ENCODE data around the gene ATAD3A.

The ATAD3A gene

DNA sequence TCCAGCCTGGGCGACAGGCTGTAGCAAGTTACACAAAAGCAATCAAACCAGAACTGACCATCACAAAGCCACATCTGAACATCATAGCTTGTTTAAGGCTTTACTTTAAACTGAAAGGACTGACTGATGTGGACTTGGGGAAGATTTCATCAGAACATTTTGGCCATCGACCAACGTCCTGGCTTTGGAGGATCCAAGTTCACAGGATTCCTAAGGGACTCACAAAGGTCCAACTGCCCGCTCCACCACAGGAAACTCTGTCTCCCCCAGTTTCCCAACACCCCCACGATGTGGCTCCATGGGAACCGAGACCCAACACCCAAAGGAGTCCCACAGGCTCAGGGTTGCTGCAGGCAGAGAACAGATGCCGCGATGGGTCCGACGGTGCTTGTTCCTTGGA is 53.4 kb downstream of the ATAD3A start:
- no peak overlapping the region for H3K4me3 ChIP-seq (ENCODE audit: low read depth, low read length)
- TF ChIP-seq, protein P1, sequence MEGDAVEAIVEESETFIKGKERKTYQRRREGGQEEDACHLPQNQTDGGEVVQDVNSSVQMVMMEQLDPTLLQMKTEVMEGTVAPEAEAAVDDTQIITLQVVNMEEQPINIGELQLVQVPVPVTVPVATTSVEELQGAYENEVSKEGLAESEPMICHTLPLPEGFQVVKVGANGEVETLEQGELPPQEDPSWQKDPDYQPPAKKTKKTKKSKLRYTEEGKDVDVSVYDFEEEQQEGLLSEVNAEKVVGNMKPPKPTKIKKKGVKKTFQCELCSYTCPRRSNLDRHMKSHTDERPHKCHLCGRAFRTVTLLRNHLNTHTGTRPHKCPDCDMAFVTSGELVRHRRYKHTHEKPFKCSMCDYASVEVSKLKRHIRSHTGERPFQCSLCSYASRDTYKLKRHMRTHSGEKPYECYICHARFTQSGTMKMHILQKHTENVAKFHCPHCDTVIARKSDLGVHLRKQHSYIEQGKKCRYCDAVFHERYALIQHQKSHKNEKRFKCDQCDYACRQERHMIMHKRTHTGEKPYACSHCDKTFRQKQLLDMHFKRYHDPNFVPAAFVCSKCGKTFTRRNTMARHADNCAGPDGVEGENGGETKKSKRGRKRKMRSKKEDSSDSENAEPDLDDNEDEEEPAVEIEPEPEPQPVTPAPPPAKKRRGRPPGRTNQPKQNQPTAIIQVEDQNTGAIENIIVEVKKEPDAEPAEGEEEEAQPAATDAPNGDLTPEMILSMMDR (IDR thresholded peaks at IDR 0.05; ENCODE audit: borderline replicate concordance, insufficient read depth, low read depth, low read length): no peak

DNA sequence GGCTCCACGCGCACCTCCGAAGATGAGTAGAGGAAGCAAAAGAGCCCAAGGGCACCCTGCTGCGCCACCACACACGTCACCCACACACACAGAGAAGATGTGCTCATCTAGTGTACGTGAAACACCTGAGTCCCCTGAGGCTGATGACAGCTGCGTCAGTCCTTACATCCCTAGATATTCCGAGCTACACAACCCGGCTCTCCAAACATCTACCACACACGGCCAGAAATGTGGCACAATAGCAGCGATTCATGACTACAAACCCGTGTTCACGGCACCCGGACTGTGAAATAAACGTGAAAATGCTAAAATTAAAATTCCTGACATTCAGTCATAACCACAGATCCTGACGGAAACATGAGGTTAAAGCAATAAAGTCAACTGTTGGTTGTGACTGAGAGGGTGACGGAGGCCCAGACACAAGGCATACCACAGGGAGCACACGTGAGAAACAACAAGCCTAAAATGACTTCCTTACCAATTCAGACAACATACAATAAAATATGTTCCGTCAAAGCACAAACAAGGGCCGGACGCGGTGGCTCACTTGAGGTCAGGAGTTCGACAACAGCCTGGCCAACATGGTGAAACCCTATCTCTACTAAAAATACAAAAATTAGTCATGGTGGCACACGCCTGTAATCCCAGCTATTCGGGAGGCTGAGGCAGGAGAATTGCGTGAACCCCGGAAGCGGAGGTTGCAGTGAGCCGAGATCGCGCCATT is 55.4 kb downstream of the ATAD3A start:
- no peak overlapping the region for H3K4me3 ChIP-seq (ENCODE audit: low read depth, low read length)
- TF ChIP-seq, protein P1 (IDR thresholded peaks at IDR 0.05; ENCODE audit: borderline replicate concordance, insufficient read depth, low read depth, low read length): no peak

DNA sequence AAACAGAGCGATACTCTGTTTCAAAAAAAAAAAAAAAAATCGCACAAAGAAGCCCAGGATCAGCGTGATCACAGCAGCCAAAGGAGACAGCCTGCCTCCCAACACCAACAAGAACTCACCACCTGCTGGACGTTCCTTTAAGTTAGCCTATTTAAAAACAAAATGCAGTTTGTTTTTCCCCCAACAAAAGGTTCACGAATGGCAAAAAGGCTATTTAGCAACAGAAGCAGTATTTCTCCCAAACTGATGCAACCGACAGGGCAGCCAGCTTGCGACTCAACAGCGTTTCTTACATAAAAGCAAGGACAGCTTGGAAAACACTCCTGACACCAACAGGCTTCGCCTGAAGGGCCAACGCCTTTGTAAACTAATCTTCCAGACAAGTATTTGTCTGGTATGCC is 55.9 kb downstream of the ATAD3A start:
- H3K4me3 ChIP-seq (ENCODE audit: low read depth, low read length): no peak overlapping the region
- TF ChIP-seq, protein P1 (IDR thresholded peaks at IDR 0.05; ENCODE audit: borderline replicate concordance, insufficient read depth, low read depth, low read length): no peak

DNA sequence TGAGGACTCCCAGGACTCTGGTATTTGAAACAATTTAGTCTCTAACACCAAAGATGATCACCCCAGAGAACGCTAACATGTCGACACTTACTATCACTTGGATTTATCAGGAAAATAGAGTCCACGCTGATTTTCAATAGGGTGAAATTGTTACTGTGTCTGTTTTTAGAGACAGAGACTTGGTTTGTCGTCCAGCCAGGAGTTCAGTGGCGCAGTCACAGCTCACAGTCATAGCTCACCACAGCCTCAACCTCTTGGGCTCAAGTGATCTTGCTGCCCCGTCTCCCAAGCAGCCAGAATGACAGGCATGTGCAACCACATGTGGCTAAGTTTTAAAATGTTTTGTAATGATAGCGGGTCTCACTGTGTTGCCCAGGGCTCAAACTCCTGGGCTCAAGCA is 57.4 kb downstream of the ATAD3A start:
- TF ChIP-seq, protein P1 (IDR thresholded peaks at IDR 0.05; ENCODE audit: borderline replicate concordance, insufficient read depth, low read depth, low read length): no peak
- H3K4me3 ChIP-seq (ENCODE audit: low read depth, low read length): no peak overlapping the region

DNA sequence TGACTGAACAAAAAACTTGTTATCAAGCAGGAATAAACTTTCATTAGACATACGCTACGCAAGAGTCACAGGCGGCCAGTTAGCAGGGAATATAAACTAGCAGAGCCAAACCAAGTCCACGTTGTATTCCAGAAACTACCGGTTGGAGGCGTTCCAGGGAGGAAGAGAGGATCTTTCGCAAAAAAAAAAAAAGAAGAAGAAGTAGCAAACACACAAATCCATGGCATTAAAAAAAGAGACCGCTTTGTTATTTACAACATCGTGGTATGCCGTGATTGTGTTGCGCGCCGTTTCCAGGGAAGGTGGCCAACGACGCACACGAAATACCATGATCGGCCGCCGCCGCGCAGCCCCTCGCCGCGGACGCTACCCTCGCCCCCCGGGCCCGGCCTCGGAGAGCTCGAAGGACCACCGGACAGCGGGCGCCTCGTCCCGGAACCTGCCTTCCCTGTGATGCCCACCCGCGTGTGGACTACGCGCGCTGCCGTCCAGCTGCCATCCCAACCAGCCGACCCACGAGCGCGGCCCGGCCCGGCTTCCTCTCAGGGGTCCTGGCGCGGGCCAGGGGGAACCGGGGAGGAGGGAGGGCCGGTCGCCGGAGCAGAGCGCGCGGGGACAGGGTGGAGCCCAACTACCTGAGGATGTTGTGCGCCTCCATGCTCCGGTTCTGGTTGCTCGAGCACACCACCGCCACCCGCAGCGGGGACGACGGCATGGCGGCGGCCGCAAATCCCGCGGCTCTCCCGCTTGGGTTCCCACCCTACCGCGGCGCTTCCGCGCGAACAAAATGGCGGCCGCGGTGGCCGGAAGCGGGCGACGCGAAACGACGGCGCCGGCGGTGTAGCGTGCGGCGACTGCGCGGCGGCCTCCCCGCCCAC is 62.1 kb downstream of the ATAD3A start:
- H3K4me3 ChIP-seq (ENCODE audit: low read depth, low read length): peak overlapping the region; percentile 99
- TF ChIP-seq, protein P1 (IDR thresholded peaks at IDR 0.05; ENCODE audit: borderline replicate concordance, insufficient read depth, low read depth, low read length): no peak

DNA sequence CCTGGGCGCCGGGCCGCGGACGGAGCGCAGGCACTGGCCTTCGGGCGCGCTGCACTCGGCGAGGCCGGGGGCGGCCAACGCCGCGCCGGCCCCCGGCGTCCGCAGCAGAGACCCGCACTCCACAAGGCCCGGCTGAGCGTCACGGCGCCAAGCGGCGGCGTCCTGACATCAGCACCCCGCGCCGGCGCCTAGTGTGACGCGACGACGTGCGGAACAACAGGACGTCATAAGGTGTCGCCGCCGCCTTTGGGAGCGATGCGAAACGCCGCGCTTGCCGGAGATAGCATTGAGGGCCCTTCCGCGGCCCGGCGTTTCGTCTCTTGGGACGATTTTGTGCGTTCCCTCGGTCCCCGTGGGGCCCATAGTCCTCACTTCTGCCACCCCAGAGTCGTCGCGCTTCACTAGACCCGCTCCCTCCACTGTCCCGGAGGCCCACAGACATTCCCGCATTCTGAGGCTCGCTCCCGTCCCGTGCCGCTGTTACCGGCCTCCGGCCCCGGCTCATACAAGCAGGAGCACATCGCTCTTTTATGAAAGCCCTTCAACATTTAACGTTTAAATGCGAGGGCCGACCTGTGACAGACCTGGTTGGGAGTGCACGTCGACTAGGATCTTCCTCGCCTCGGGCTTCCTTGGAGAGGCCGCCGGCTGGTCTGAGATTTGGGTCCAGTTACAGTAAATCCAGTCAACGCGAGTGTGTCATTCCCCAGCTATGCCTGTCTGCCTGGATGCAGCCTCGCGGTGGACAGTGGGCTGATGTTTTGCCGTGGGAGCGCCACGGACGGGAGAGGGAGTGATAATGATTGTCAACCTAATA is 63.0 kb downstream of the ATAD3A start, which contains the start of gene SSU72:
TSS of gene SSU72 (minus strand) at position 143 of the 817 bp plus-strand sequence. CDS start 306 bp downstream, outside the sequence.
- peak within 1 kb of the TSS; percentile 99 for H3K4me3 ChIP-seq (ENCODE audit: low read depth, low read length)
- TF ChIP-seq, protein P1 (IDR thresholded peaks at IDR 0.05; ENCODE audit: borderline replicate concordance, insufficient read depth, low read depth, low read length): no peak
